Kidney (tissue), 14 donors: Measurements from ENCODE around the gene PML. TPM values are rescaled to one million over a fixed set of nuclear protein-coding genes. Genes with fewer than 3 reads are reported as not detected.

Source experiments
- DNase-seq, 5 donors: peaks; one replicate each; pipeline ENCODE4 v3.0.0-alpha.2; 2013 to 2020
- FAIRE-seq: peaks from 2 replicates; lab custom pipeline; 2012; peaks lifted over from hg19 to GRCh38; lab: Jason Lieb, UNC
- H3K27ac ChIP-seq, 2 donors: one replicate each; pipeline ENCODE4 v1.7.0; 2013; ENCODE audit warnings: low read depth in 2 of 2, low read length in 2 of 2, inconsistent platforms in 1 of 2
- H3K27me3 ChIP-seq: one replicate; pipeline ENCODE4 v1.7.1; 2013; ENCODE audit warnings: low read length, inconsistent platforms; ENCODE audit not compliant: control insufficient read depth, insufficient read depth
- H3K36me3 ChIP-seq, 3 donors: one replicate each; pipeline versions ENCODE4 v1.7.0 to v1.7.1; 2013; ENCODE audit warnings: low read length in 3 of 3, control low read depth in 1 of 3, inconsistent platforms in 1 of 3; ENCODE audit not compliant: insufficient read depth in 3 of 3, control insufficient read depth in 2 of 3
- H3K4me1 ChIP-seq, 3 donors: one replicate each; pipeline versions ENCODE4 v1.7.0 to v1.7.1; 2013; ENCODE audit warnings: low read length in 3 of 3, inconsistent platforms in 1 of 3, low read depth in 1 of 3; ENCODE audit not compliant: control insufficient read depth in 2 of 3, insufficient read depth in 2 of 3
- H3K4me3 ChIP-seq, 3 donors: one replicate each; pipeline versions ENCODE4 v1.7.0 to v1.8.1; 2013; ENCODE audit warnings: low read length in 3 of 3, control low read depth in 1 of 3, inconsistent platforms in 1 of 3
- H3K9ac ChIP-seq, 3 donors: one replicate each; pipeline versions ENCODE4 v1.7.0 to v1.7.1; 2013; ENCODE audit warnings: low read length in 3 of 3, control low read depth in 1 of 3, inconsistent platforms in 1 of 3
- H3K9me3 ChIP-seq, 3 donors: one replicate each; pipeline versions ENCODE4 v1.7.0 to v1.7.1; 2013; ENCODE audit warnings: low read length in 3 of 3, control low read depth in 1 of 3, inconsistent platforms in 1 of 3; ENCODE audit not compliant: control insufficient read depth in 2 of 3, insufficient read depth in 1 of 3
- intact Hi-C: fragments of 100-400 bp; cut with DNase I; formaldehyde crosslinking; loops from one replicate; pipeline ENCODE4 v1.11.1; 2022
- polyA plus RNA-seq: library from polyadenylated mRNA; stranded (reverse); fragments of 350-450 nt; fragmentation: Illumina TruSeq; extraction: RNeasy Lipid Tissue Mini Kit (QIAGEN cat#74804); gene quantifications from one replicate; pipeline ENCODE4 v1.2.3, GENCODE V29; 2014; ENCODE audit warnings: low read depth, low replicate concordance; ENCODE audit not compliant: insufficient read depth
- total RNA-seq: library from RNA; stranded (reverse); fragmentation: NEBNext Ultra II Directional; extraction: Animal tissue kit (Norgen Biotek cat#: 25700); gene quantifications from one replicate; pipeline ENCODE4 v1.2.1, GENCODE V29; 2021
- TF ChIP-seq, protein P1 (sequence below): IDR thresholded peaks from 3 replicates; pipeline ENCODE4 v1.5.1; 2012; ENCODE audit warnings: mild to moderate bottlenecking, moderate library complexity, borderline replicate concordance; ENCODE audit not compliant: insufficient read depth; ENCODE audit errors: extremely low read depth
- donor health status: control.
- donor health status: control.
- donor health status: control.
- donor health status: control.
- donor health status: control.
- donor health status: DM: yes; HTN: yes; CAD: no.
- donor health status: Normal renal cell carcinoma (clear cell type).

PML gene
- total and polyA plus RNA-seq, 2 donors from 2014 or later = 19.6 to 82.9 TPM

DNA sequence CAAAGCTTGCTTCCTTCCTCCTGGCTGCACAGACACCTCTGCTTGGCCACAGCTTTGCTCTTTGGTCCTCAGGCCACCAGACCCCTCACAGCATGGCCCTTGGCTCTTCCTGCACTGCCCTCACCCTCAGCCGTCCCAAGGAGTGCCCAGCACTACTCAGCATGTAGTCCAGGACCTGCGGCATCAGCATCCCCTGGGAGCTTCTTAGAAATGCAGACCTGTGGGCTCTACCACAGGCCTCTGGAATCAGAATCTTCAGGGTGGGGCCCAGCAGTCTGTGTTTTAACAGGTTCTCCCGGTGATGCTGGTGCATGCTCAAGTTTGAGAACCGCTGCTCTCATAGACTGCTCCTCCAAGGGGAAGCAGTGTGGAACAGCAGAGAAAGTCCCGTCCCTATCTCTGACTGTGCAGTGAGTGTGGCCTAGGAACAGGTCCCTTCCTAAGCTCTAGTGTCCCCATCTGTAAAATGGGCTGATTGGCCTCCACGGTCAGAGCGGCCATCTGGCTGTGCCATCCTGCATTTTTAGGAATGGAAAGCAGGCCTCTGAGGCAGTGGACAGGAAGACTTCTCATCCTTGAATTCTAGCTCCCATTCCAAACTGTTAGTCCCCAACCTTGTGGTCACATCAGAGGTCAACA lies 51.2 kb downstream of the PML start:
- no peaks in the 10 kb centered on the region for H3K27me3 ChIP-seq
- intact Hi-C loops = loop anchor here (10.0 kb wide), 1 partner anchor 61 kb away; no protein-coding TSS in a partner anchor

DNA sequence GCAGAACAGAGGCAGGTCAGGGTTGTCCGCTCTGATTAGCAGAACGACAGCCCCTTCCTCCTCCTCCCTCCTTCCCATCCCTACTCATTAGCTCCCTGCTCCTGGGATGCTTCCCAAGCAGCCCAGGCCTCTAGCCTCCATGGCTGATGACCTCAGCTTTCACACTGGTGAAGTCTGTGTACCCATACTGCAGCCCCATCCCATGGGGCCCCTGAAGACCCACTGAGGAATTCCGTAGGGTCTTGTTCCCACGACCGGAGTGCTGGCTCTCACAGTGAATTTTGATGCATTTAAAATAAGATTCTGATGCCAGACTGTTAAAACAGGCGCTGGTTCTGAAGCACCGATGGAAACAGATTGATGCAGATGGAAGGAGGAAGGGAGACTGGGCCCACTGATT lies 51.8 kb downstream of the PML start:
- H3K9ac ChIP-seq = no peak overlapping the region
- peaks cover 0 to 15% (median 5%) of the 10 kb centered on the region in 3 donors for H3K4me1 ChIP-seq
- DNase-seq (peak in 2 of 5 donors; percentile 20 to 68), FAIRE-seq (no peak)
- intact Hi-C loops = loop anchor here (10.0 kb wide), 1 partner anchor 61 kb away; no protein-coding TSS in a partner anchor
- H3K27me3 ChIP-seq = no peaks in the 10 kb centered on the region
- no peaks in the 10 kb centered on the region for H3K9me3 ChIP-seq
- H3K27ac ChIP-seq = no peak overlapping the region
- H3K36me3 ChIP-seq = peaks cover 0 to 3% (median 2%) of the 10 kb centered on the region in 3 donors
- TF ChIP-seq, protein P1, sequence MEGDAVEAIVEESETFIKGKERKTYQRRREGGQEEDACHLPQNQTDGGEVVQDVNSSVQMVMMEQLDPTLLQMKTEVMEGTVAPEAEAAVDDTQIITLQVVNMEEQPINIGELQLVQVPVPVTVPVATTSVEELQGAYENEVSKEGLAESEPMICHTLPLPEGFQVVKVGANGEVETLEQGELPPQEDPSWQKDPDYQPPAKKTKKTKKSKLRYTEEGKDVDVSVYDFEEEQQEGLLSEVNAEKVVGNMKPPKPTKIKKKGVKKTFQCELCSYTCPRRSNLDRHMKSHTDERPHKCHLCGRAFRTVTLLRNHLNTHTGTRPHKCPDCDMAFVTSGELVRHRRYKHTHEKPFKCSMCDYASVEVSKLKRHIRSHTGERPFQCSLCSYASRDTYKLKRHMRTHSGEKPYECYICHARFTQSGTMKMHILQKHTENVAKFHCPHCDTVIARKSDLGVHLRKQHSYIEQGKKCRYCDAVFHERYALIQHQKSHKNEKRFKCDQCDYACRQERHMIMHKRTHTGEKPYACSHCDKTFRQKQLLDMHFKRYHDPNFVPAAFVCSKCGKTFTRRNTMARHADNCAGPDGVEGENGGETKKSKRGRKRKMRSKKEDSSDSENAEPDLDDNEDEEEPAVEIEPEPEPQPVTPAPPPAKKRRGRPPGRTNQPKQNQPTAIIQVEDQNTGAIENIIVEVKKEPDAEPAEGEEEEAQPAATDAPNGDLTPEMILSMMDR = no peak
- no peak overlapping the region for H3K4me3 ChIP-seq

More for the DNA sequence above, 51.2 kb downstream of the PML start:
- TF ChIP-seq, protein P1 = no peak
- no peak overlapping the region for H3K27ac ChIP-seq
- H3K36me3 ChIP-seq = peaks cover 0 to 3% (median 2%) of the 10 kb centered on the region in 3 donors
- DNase-seq (peak in 1 of 5 donors; percentile 13), FAIRE-seq (no peak)
- H3K4me3 ChIP-seq = no peak overlapping the region
- H3K9ac ChIP-seq = no peak overlapping the region
- H3K9me3 ChIP-seq = no peaks in the 10 kb centered on the region
- peaks cover 0 to 14% (median 2%) of the 10 kb centered on the region in 3 donors for H3K4me1 ChIP-seq

- intact Hi-C loops = no loop called here
- Histone ChIP-seq H3K27me3 (no peaks in the 10 kb centered on the region), H3K9ac (no peak overlapping the region), H3K36me3 (no peaks in the 10 kb centered on the region), H3K27ac (peak overlapping the region in 1 of 2 donors; percentile 5), H3K9me3 (no peaks in the 10 kb centered on the region), H3K4me1 (peaks cover 0 to 23% (median 5%) of the 10 kb centered on the region in 3 donors), H3K4me3 (no peak overlapping the region)
- FAIRE-seq (no peak), DNase-seq (no peak)
- TF ChIP-seq, protein P1 = no peak
Measured at GRCh38 chr15:74050127-74050526, 55.6 kb downstream of the PML start.
